Cardiac atrium fibroblast (primary cell): ENCODE measurements around the gene TNFSF8. TPM values are rescaled to one million over a fixed set of nuclear protein-coding genes. Genes with fewer than 3 reads are reported as not detected.

Experiments
- total RNA-seq: library from RNA; depleted of rRNA; stranded (reverse); fragments of >200 nt; gene quantifications from 2 replicates; pipeline ENCODE4 v1.2.3, GENCODE V29; 2015

Gene TNFSF8, protein sequence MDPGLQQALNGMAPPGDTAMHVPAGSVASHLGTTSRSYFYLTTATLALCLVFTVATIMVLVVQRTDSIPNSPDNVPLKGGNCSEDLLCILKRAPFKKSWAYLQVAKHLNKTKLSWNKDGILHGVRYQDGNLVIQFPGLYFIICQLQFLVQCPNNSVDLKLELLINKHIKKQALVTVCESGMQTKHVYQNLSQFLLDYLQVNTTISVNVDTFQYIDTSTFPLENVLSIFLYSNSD
- not detected in 2 replicates for total RNA-seq

DNA sequence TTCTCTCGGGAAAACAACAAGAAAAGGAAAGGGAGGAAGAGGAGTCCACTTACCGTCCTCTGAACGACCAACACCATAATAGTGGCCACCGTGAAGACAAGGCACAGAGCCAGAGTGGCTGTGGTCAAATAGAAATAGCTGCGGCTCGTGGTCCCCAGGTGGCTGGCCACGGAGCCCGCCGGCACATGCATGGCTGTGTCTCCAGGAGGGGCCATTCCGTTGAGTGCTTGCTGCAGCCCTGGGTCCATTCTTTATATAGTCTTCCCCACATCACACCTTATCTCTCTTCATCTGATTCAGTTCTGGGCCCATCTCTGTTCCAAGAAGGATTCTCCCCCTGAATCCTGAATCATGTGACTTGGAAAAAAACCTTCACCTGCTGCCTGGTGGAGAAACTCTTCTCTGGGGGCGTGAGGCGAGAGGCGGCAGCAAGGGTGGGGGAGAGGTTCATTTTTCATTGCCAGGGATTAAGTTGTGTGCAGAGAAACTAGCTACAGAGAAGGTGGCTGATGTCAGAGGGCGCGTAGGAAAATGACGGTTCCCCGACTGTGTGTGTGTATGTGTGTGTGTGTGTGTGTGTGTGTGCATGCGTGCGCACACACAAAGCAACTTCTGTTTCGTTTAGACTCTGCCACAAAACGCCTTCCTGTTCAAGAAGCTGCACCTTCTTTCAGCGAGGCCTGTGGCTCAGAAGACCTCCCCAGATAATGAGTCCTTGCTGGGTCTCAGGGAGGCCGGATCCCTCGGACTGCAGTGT is at the start of gene TNFSF8:
Gene TNFSF8, minus strand, starts transcription at position 536 of the 757 bp plus-strand sequence. Its CDS starts 288 bp downstream, at position 248.

Other genes starting within 250 kb of the TNFSF8 start
- not detected in 2 replicates for gene TEX48, start 248.4 kb downstream of the TNFSF8 start, total RNA-seq
- gene TNFSF15, start 124.6 kb downstream of the TNFSF8 start, total RNA-seq: 0.16 TPM in 1 of 2 replicates, not detected in the other
- gene TNC, start 187.6 kb upstream of the TNFSF8 start, total RNA-seq: 0.18 and 1.6 TPM in 2 replicates